Mucosa of rectum (tissue), 2 donors: ENCODE data around the gene POU2AF3.

Experiments used
- H3K27ac ChIP-seq, 2 donors: one replicate each; pipeline ENCODE4 v1.7.0; 2013; ENCODE audit warnings: inconsistent platforms in 2 of 2, low read depth in 2 of 2, low read length in 2 of 2
- H3K27me3 ChIP-seq, 2 donors: one replicate each; pipeline ENCODE4 v1.7.0; 2013; ENCODE audit warnings: low read length in 2 of 2; ENCODE audit not compliant: control insufficient read depth in 2 of 2, insufficient read depth in 2 of 2
- H3K36me3 ChIP-seq, 2 donors: one replicate each; pipeline ENCODE4 v1.7.0; 2013; ENCODE audit warnings: low read length in 2 of 2; ENCODE audit not compliant: control insufficient read depth in 2 of 2, insufficient read depth in 2 of 2
- H3K4me1 ChIP-seq, 2 donors: one replicate each; pipeline ENCODE4 v1.7.0; 2013; ENCODE audit warnings: low read length in 2 of 2, mild to moderate bottlenecking in 1 of 2; ENCODE audit not compliant: control insufficient read depth in 2 of 2, insufficient read depth in 2 of 2
- H3K4me3 ChIP-seq, 2 donors: one replicate each; pipeline ENCODE4 v1.7.0; 2013; ENCODE audit warnings: low read length in 2 of 2
- H3K9ac ChIP-seq, 2 donors: one replicate each; pipeline ENCODE4 v1.7.0; 2013; ENCODE audit warnings: low read length in 2 of 2, low read depth in 1 of 2, mild to moderate bottlenecking in 1 of 2
- H3K9me3 ChIP-seq, 2 donors: one replicate each; pipeline ENCODE4 v1.7.0; 2013; ENCODE audit warnings: low read length in 2 of 2; ENCODE audit not compliant: control insufficient read depth in 2 of 2
- donor health status: healthy.
- donor health status: Normal muscosa, but diverticular disease.

The POU2AF3 gene

GRCh38 chr11:111299101-111300026 is 1.0 kb downstream of the POU2AF3 start:
- H3K4me1 ChIP-seq: peaks cover 33 to 34% of the 10 kb centered on the region in 2 donors
- H3K9ac ChIP-seq: peak overlapping the region; percentile 87 to 93
- peaks cover 0 to 3% of the 10 kb centered on the region in 2 donors for H3K36me3 ChIP-seq
- H3K4me3 ChIP-seq: peak overlapping the region; percentile 80 to 85
- H3K27ac ChIP-seq: peak overlapping the region; percentile 85 to 89
- no peaks in the 10 kb centered on the region for H3K27me3 ChIP-seq
- H3K9me3 ChIP-seq: no peaks in the 10 kb centered on the region

GRCh38 chr11:111300569-111300968 is 2.2 kb downstream of the POU2AF3 start:
- peaks cover 32 to 33% of the 10 kb centered on the region in 2 donors for H3K4me1 ChIP-seq
- H3K36me3 ChIP-seq: peaks cover 0 to 3% of the 10 kb centered on the region in 2 donors
- no peaks in the 10 kb centered on the region for H3K27me3 ChIP-seq
- peak overlapping the region; percentile 21 to 80 for H3K4me3 ChIP-seq
- H3K9ac ChIP-seq: peak overlapping the region; percentile 87 to 93
- H3K9me3 ChIP-seq: no peaks in the 10 kb centered on the region
- peak overlapping the region in 1 of 2 donors; percentile 85 for H3K27ac ChIP-seq

GRCh38 chr11:111301004-111301841 is 2.9 kb downstream of the POU2AF3 start:
- Histone ChIP-seq H3K9me3 (no peaks in the 10 kb centered on the region), H3K9ac (no peak overlapping the region), H3K27ac (peak overlapping the region; percentile 61 to 85), H3K36me3 (peaks cover 0 to 3% of the 10 kb centered on the region in 2 donors), H3K4me3 (no peak overlapping the region), H3K27me3 (no peaks in the 10 kb centered on the region), H3K4me1 (peaks cover 30 to 33% of the 10 kb centered on the region in 2 donors)

- Histone ChIP-seq H3K9me3 (no peaks in the 10 kb centered on the region), H3K4me1 (peaks cover 30 to 33% of the 10 kb centered on the region in 2 donors), H3K27me3 (no peaks in the 10 kb centered on the region), H3K27ac (peak overlapping the region; percentile 61 to 82), H3K9ac (no peak overlapping the region), H3K4me3 (no peak overlapping the region), H3K36me3 (peaks cover 0 to 3% of the 10 kb centered on the region in 2 donors)
These were observed 3.4 kb downstream of the POU2AF3 start for GRCh38 chr11:111301842-111302118.

GRCh38 chr11:111302298-111302697 is 4.0 kb downstream of the POU2AF3 start:
- Histone ChIP-seq H3K27me3 (no peaks in the 10 kb centered on the region), H3K9me3 (no peaks in the 10 kb centered on the region), H3K4me1 (peaks cover 30 to 33% of the 10 kb centered on the region in 2 donors), H3K27ac (peak overlapping the region; percentile 61 to 82), H3K9ac (peak overlapping the region; percentile 25 to 60), H3K4me3 (peak overlapping the region in 1 of 2 donors; percentile 50), H3K36me3 (peaks cover 0 to 2% of the 10 kb centered on the region in 2 donors)

GRCh38 chr11:111303461-111303860 is 5.1 kb downstream of the POU2AF3 start:
- Histone ChIP-seq H3K36me3 (no peaks in the 10 kb centered on the region), H3K27ac (peak overlapping the region; percentile 61 to 82), H3K9me3 (no peaks in the 10 kb centered on the region), H3K9ac (peak overlapping the region in 1 of 2 donors; percentile 22), H3K4me1 (peaks cover 33 to 38% of the 10 kb centered on the region in 2 donors), H3K4me3 (no peak overlapping the region), H3K27me3 (no peaks in the 10 kb centered on the region)

GRCh38 chr11:111305162-111305802 is 6.9 kb downstream of the POU2AF3 start:
- Histone ChIP-seq H3K9me3 (no peaks in the 10 kb centered on the region), H3K9ac (no peak overlapping the region), H3K27me3 (no peaks in the 10 kb centered on the region), H3K36me3 (no peaks in the 10 kb centered on the region), H3K4me3 (no peak overlapping the region), H3K4me1 (peaks cover 37 to 42% of the 10 kb centered on the region in 2 donors), H3K27ac (no peak overlapping the region)

- Histone ChIP-seq H3K4me1 (peaks cover 32 to 38% of the 10 kb centered on the region in 2 donors), H3K4me3 (no peak overlapping the region), H3K36me3 (no peaks in the 10 kb centered on the region), H3K27ac (no peak overlapping the region), H3K9me3 (no peaks in the 10 kb centered on the region), H3K9ac (no peak overlapping the region), H3K27me3 (no peaks in the 10 kb centered on the region)
These were observed 7.5 kb downstream of the POU2AF3 start for GRCh38 chr11:111305876-111306275.

GRCh38 chr11:111306321-111306720 is 8.0 kb downstream of the POU2AF3 start:
- Histone ChIP-seq H3K9me3 (no peaks in the 10 kb centered on the region), H3K4me1 (peaks cover 29 to 38% of the 10 kb centered on the region in 2 donors), H3K27me3 (no peaks in the 10 kb centered on the region), H3K4me3 (no peak overlapping the region), H3K9ac (no peak overlapping the region), H3K27ac (no peak overlapping the region), H3K36me3 (no peaks in the 10 kb centered on the region)
